Measurements from ENCODE around the gene NPFFR2.
"Not testable (repeated sequence)": the region's sequence is repeated elsewhere in the genome, so short reads cannot be mapped to it uniquely, and the experiment has no call there.

NPFFR2 gene

GRCh38 chr4:72031868-72032608, at the start of gene NPFFR2:
Gene NPFFR2 (plus strand): TSS chr4:72032000. CDS start chr4:72128592, 96,592 bp downstream.
- peak; percentile 7 for DNase-seq

- DNase-seq: no peak
These were observed 39.1 kb upstream of the NPFFR2 start for GRCh38 chr4:71992571-71993312.

- DNase-seq: no peak
These were observed 37.2 kb upstream of the NPFFR2 start for GRCh38 chr4:71994559-71994958.

GRCh38 chr4:71995297-71995696, 36.5 kb upstream of the NPFFR2 start:
- no peak for DNase-seq

GRCh38 chr4:72006586-72006985, 25.2 kb upstream of the NPFFR2 start:
- DNase-seq: no peak

GRCh38 chr4:72011906-72012305, 19.9 kb upstream of the NPFFR2 start:
- no peak for DNase-seq

- peak; percentile 65 for DNase-seq
These were observed 15.8 kb upstream of the NPFFR2 start for GRCh38 chr4:72016011-72016410.

- no peak for DNase-seq
These were observed 12.1 kb upstream of the NPFFR2 start for GRCh38 chr4:72019688-72020087.

GRCh38 chr4:72022553-72022952, 9.2 kb upstream of the NPFFR2 start:
- DNase-seq: no peak

- no peak for DNase-seq
These were observed 23.8 kb downstream of the NPFFR2 start for GRCh38 chr4:72055566-72055965.

- DNase-seq: no peak
These were observed 31.9 kb downstream of the NPFFR2 start for GRCh38 chr4:72063726-72064125.

- no peak for DNase-seq
These were observed 35.3 kb downstream of the NPFFR2 start for GRCh38 chr4:72067051-72067450.

GRCh38 chr4:72073816-72074215, 42.0 kb downstream of the NPFFR2 start:
- no peak for DNase-seq

GRCh38 chr4:72076562-72076961, 44.8 kb downstream of the NPFFR2 start:
- no peak for DNase-seq

- no peak for DNase-seq
These were observed 45.5 kb downstream of the NPFFR2 start for GRCh38 chr4:72077346-72077745.

GRCh38 chr4:72084587-72085011, 52.8 kb downstream of the NPFFR2 start:
- DNase-seq: peak; percentile 15

GRCh38 chr4:72090606-72091005, 58.8 kb downstream of the NPFFR2 start:
- DNase-seq: not testable (repeated sequence)

GRCh38 chr4:72094059-72094797, 62.4 kb downstream of the NPFFR2 start:
- peak; percentile 84 for DNase-seq

- no peak for DNase-seq
These were observed 75.7 kb downstream of the NPFFR2 start for GRCh38 chr4:72107456-72107855.

- no peak for DNase-seq
These were observed 77.6 kb downstream of the NPFFR2 start for GRCh38 chr4:72109364-72109763.

GRCh38 chr4:72109959-72110497, 78.2 kb downstream of the NPFFR2 start:
- no peak for DNase-seq

GRCh38 chr4:72110886-72111285, 79.1 kb downstream of the NPFFR2 start:
- DNase-seq: no peak

- DNase-seq: no peak
These were observed 80.1 kb downstream of the NPFFR2 start for GRCh38 chr4:72111863-72112262.
